Left lung (tissue), 10 donors: Measurements from ENCODE around the gene C15orf39. TPM values are rescaled to one million over a fixed set of nuclear protein-coding genes. Genes with fewer than 3 reads are reported as not detected.
"Not testable (repeated sequence)": the region's sequence is repeated elsewhere in the genome, so short reads cannot be mapped to it uniquely, and the experiment has no call there.

Experiments
- ATAC-seq: fragments of 200-7000 bp; cut with Tn5 transposase; one replicate; pipeline ENCODE4 v1.9.1; 2020; ENCODE audit warnings: moderate library complexity
- DNase-seq, 4 donors: peaks; one replicate each; pipeline ENCODE4 v3.0.0-alpha.2; 2013 to 2020
- H3K27ac ChIP-seq, 2 donors: fragments of 200-600 bp; sonication (generic) in 1 of 2; one replicate each; pipeline versions ENCODE4 v1.5.0 to v1.8.0; 2020 to 2021
- H3K27me3 ChIP-seq, 2 donors: fragments of 200-600 bp; sonication (generic) in 1 of 2; one replicate each; pipeline versions ENCODE4 v1.5.0 to v1.8.0; 2020 to 2021
- H3K36me3 ChIP-seq, 2 donors: fragments of 200-600 bp; sonication (generic) in 1 of 2; one replicate each; pipeline versions ENCODE4 v1.5.0 to v1.8.0; 2020 to 2021
- H3K4me1 ChIP-seq, 2 donors: fragments of 200-600 bp; one replicate each; pipeline ENCODE4 v1.8.0; 2021
- H3K4me3 ChIP-seq, 2 donors: fragments of 200-600 bp; sonication (generic) in 1 of 2; one replicate each; pipeline versions ENCODE4 v1.5.0 to v1.8.0; 2020 to 2021; ENCODE audit warnings: mild to moderate bottlenecking in 1 of 2
- H3K9me3 ChIP-seq, 2 donors: fragments of 200-600 bp; sonication (generic) in 1 of 2; one replicate each; pipeline versions ENCODE4 v1.5.0 to v1.8.0; 2020 to 2021
- CTCF ChIP-seq, 2 donors: fragments of 200-600 bp; sonication (generic) in 1 of 2; IDR thresholded peaks; one replicate each; pipeline versions ENCODE4 v1.5.0 to v1.8.0; 2021; ENCODE audit warnings: antibody characterized with exemption in 2 of 2
- intact Hi-C, 2 donors: fragments of 100-400 bp; cut with DNase I; formaldehyde crosslinking; loops; one replicate each; pipeline versions ENCODE4 v1.11.2 to v1.14.2; 2022
- polyA plus RNA-seq, 6 donors: library from polyadenylated mRNA; unstranded; fragments of 120-200 nt; gene quantifications; one replicate each; pipeline ENCODE4 v1.2.1, GENCODE V29; 2013; ENCODE audit not compliant: insufficient read length in 6 of 6
- total RNA-seq, 2 donors: library from RNA; stranded (reverse); fragmentation: NEBNext Ultra II Directional; extraction: Animal tissue kit (Norgen Biotek cat#: 25700); gene quantifications; one replicate each; pipeline ENCODE4 v1.2.1, GENCODE V29; 2021
- donor health status: DM: no; HTN: yes; CAD: no.
- donor health status: DM: no; HTN: no; CAD: no.

The C15orf39 gene
- total and polyA plus RNA-seq, 8 donors: 7.8 to 35.7 (median 13.9) TPM

- no peak for DNase-seq
- Histone ChIP-seq H3K27ac (no peak overlapping the region), H3K9me3 (no peaks in the 10 kb centered on the region), H3K36me3 (peaks cover 0 to 55% of the 10 kb centered on the region in 2 donors), H3K4me3 (no peak overlapping the region), H3K27me3 (no peaks in the 10 kb centered on the region), H3K4me1 (no peaks in the 10 kb centered on the region)
- ATAC-seq: no peak
- no peak for TF ChIP-seq CTCF (IDR thresholded peaks at IDR 0.05)
- intact Hi-C loops: no loop called here
These were observed 12.8 kb downstream of the C15orf39 start for GRCh38 chr15:75214293-75215096.

GRCh38 chr15:75215107-75216004, 13.7 kb downstream of the C15orf39 start:
- ATAC-seq (no peak), DNase-seq (peak in 1 of 4 donors; percentile 17)
- TF ChIP-seq CTCF (IDR thresholded peaks at IDR 0.05): no peak
- no peak overlapping the region for H3K4me3 ChIP-seq
- no peaks in the 10 kb centered on the region for H3K27me3 ChIP-seq
- no peaks in the 10 kb centered on the region for H3K4me1 ChIP-seq
- no peaks in the 10 kb centered on the region for H3K9me3 ChIP-seq
- intact Hi-C loops: no loop called here
- H3K36me3 ChIP-seq: peaks cover 0 to 46% of the 10 kb centered on the region in 2 donors
- no peak overlapping the region for H3K27ac ChIP-seq

DNA sequence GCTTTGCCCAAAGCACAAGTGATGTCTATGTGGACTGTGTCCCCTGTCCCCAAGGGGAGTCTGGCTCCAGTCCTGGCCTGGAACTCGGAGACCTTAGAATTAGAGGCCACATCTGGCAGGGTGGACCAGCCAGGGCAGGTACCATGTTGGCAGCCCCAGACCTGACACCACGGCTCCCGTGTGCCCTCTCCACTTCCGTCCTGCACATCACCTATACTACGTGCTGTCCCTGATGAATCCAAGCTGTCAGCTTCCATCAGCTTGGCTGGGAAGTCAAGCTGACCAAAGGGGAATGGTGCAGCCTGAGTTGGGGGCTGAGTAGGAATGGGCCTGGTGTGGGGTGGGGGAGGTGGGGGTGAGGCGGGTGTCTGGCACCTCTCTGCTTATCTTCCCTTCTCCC, 15.3 kb downstream of the C15orf39 start:
- Histone ChIP-seq H3K27me3 (no peaks in the 10 kb centered on the region), H3K4me3 (no peak overlapping the region), H3K9me3 (no peaks in the 10 kb centered on the region), H3K27ac (no peak overlapping the region), H3K4me1 (no peaks in the 10 kb centered on the region), H3K36me3 (peaks cover 0 to 30% of the 10 kb centered on the region in 2 donors)
- intact Hi-C loops: no loop called here
- TF ChIP-seq CTCF (IDR thresholded peaks at IDR 0.05): no peak
- no peak for ATAC-seq
- no peak for DNase-seq

DNA sequence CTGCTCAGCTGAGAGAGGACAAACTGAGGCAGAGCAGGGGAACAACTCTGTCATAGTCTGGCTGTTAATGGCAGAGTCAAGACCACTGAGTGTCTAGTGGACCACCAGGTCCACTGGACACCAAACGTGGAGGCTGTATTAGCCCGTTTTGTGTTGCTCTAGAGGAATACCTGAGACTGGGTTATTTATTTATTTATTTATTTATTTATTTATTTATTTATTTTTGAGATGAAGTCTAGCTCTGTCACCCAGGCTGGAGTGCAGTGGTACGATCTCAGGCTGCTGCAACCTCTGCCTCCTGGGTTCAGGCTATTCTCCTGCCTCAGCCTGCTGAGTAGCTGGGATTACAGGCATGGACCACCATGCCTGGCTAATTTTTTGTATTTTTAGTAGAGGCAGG, 15.9 kb downstream of the C15orf39 start:
- intact Hi-C loops: not testable (repeated sequence)

DNA sequence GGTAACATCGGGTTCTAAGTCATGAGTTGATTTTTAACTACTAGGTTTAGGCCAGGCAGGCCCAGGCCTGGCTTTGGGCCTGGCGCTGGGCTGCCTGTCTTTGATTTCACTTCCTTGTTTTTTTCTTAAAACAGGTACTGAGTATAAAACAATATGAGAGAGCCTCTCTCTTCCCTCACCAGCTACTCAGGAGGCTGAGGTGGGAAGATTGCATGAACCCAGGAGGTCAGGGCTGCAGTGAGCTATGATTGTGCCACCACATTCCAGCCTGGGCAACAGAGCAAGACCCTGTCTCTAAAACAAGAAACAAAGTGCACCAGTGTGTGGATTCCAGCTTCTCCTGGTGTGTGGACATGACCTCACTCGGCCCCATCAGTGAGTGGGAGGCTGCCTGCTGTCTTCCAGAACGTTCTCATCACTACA, 17.8 kb downstream of the C15orf39 start:
- DNase-seq, intact Hi-C loops, H3K27ac ChIP-seq, H3K4me3 ChIP-seq, H3K4me1 ChIP-seq, H3K27me3 ChIP-seq, ATAC-seq, H3K9me3 ChIP-seq, H3K36me3 ChIP-seq: not testable (repeated sequence)

More for the DNA sequence above, 15.9 kb downstream of the C15orf39 start:
- not testable (repeated sequence) for H3K4me3 ChIP-seq, ATAC-seq, H3K27ac ChIP-seq, DNase-seq, H3K9me3 ChIP-seq, H3K27me3 ChIP-seq, H3K4me1 ChIP-seq
- peaks cover 0 to 24% of the 10 kb centered on the region in 2 donors for H3K36me3 ChIP-seq

DNA sequence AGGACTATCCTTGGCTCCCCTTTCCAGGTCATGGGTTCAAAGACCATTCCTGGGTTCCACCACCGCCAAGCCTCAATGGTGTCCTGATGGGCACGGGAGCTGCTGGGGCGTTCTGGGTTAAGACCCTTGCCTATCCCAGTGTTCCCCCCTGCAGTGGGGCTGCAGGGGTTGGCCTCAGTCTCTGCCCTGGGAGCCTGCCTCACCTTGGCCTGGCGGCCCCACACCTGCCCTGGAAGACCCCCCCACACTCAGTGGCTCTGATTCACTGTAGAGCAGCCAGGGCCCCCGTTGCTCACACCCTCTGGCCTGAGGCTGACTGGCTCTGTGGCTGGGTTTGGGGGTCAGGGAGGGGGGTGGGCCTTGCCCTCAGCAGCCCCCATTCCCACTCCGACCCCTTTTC, 22.0 kb downstream of the C15orf39 start:
- Histone ChIP-seq H3K27ac (no peak overlapping the region), H3K9me3 (no peaks in the 10 kb centered on the region), H3K36me3 (no peaks in the 10 kb centered on the region), H3K4me1 (no peaks in the 10 kb centered on the region), H3K27me3 (no peaks in the 10 kb centered on the region), H3K4me3 (no peak overlapping the region)
- TF ChIP-seq CTCF (IDR thresholded peaks at IDR 0.05): no peak
- intact Hi-C loops: no loop called here
- DNase-seq: no peak
- ATAC-seq: no peak
